ENCODE results near the gene MAL. TPM values are rescaled to one million over a fixed set of nuclear protein-coding genes. Genes with fewer than 3 reads are reported as not detected.

The MAL gene
- total RNA-seq, 1 donor from 2014 or later: 63.8 TPM

DNA sequence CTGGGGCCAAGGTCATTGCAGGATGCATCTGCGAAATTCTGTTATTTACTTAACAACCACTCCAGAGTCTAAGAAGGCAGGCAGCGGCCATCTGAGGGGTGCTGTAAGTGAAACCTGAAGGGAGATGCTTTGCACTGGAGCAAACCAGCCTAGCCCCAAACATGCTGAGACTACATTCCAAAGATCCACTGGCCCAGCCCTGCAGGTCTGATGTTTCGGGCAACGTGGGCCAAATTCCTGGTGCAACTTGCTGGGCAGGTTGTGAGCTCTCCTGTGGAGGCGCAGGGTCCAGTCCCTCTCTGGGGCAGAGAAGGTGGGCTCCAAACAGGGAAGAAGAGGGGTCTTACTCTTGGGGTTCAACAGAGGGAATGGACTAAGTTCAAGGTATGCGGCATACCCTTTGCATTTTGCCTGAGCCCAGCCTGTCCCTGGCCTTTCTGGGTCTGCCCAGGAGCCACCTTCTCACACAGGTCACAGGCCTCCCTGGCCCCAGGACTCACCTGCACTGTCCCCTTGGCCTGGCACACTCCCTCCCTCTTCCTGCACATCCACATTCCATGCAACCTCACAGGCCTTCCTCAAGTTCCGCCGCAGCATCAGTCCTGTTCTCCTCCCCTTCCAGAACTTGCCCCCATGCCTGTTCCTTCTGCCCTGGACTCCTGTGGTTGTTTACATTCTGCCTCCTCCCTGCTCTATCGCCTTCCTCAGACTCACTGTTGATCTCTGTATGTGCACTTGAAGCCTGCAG is 5.1 kb upstream of the MAL start:
- H3K4me3 ChIP-seq (ENCODE audit: low read depth, low read length): no peak overlapping the region
- TF ChIP-seq, protein P1, sequence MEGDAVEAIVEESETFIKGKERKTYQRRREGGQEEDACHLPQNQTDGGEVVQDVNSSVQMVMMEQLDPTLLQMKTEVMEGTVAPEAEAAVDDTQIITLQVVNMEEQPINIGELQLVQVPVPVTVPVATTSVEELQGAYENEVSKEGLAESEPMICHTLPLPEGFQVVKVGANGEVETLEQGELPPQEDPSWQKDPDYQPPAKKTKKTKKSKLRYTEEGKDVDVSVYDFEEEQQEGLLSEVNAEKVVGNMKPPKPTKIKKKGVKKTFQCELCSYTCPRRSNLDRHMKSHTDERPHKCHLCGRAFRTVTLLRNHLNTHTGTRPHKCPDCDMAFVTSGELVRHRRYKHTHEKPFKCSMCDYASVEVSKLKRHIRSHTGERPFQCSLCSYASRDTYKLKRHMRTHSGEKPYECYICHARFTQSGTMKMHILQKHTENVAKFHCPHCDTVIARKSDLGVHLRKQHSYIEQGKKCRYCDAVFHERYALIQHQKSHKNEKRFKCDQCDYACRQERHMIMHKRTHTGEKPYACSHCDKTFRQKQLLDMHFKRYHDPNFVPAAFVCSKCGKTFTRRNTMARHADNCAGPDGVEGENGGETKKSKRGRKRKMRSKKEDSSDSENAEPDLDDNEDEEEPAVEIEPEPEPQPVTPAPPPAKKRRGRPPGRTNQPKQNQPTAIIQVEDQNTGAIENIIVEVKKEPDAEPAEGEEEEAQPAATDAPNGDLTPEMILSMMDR (conservative IDR thresholded peaks at IDR 0.05; ENCODE audit: low read depth, low read length): no peak
- no peak for DNase-seq (ENCODE audit: low read depth)

DNA sequence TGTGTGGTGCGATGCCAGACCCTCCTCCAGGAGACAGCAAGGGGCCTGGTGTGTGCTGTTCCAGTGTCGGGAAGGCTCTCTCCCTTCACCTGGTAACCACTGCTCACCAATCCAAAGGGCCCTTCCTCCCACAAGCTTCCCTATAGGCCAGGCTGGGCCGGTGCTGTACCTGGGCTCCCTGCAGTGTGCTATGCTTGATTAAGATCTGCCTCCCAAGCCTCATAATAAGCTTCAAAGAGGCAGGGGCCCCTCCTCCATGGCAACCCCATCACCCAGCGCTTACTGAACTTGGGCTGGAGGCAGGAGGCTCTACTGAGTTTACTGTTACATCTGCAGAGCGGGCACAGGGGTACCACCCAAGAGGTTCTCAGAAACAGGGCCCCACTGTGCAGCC is 4.5 kb upstream of the MAL start:
- TF ChIP-seq, protein P1 (conservative IDR thresholded peaks at IDR 0.05; ENCODE audit: low read depth, low read length): no peak
- no peak for DNase-seq (ENCODE audit: low read depth)
- H3K4me3 ChIP-seq (ENCODE audit: low read depth, low read length): no peak overlapping the region

DNA sequence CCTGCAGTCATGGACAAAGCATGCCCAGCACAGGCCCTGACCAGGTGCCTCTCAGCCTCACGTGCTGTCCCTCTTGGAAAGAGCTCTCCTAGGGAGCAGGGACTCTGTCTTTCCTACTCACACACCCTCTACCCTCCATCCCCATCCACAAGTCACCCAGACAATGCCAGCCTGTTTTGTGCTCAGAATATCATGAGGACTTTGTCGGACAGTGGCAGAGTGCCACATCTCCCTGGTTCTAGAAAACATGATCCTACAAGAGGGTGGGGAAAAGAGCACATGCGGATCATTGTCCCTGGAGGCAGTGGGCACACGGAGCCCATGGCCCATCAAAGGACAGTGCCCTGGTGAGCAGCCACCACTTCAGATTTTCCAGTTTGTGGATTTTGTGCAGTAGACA is 3.7 kb upstream of the MAL start:
- TF ChIP-seq, protein P1 (conservative IDR thresholded peaks at IDR 0.05; ENCODE audit: low read depth, low read length): no peak
- H3K4me3 ChIP-seq (ENCODE audit: low read depth, low read length): no peak overlapping the region
- no peak for DNase-seq (ENCODE audit: low read depth)

DNA sequence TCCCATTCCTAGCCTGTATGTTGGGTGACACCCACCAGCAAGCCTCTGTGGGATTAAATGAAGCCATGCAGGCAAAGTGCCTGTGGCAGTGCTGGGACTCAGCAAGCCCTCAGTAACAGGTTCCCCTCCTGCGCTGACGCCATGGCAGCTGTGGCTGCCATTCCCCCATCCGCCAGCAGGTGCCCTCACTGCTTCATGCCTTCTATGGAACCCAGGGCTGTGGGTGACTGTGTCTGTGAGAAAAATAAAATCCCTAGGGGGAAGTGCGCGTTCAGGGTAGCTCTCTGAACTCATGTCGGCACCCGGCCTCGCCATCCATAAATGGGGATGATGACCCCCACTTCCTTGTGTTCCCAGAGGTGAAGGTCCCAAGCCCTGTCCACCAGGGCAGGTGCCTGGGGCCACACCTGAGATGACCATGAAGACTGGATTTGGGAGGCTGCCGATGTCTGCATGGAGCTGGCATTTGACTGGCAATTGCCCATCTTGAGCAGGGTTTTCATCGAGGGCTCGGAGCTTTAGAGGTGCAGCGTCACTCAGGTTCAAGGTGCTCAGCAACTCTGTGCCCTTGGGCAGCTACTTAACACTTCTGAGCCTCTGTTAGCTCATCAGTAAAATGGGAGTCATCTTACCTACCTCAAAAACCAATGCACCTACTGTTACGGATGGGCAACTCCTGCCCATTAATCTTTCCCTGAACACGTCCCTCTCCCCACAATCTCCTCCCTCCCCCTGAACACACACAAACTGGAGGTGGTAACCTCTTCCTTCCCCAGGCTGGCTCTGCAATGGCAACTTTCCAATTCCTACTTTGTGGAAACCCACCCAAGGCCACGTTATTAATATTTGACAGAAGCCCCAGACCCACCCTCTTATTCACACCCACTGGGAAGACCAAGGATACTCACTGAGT is 2.9 kb upstream of the MAL start:
- no peak for DNase-seq (ENCODE audit: low read depth)
- TF ChIP-seq, protein P1 (conservative IDR thresholded peaks at IDR 0.05; ENCODE audit: low read depth, low read length): peak; percentile 94
- H3K4me3 ChIP-seq (ENCODE audit: low read depth, low read length): no peak overlapping the region

DNA sequence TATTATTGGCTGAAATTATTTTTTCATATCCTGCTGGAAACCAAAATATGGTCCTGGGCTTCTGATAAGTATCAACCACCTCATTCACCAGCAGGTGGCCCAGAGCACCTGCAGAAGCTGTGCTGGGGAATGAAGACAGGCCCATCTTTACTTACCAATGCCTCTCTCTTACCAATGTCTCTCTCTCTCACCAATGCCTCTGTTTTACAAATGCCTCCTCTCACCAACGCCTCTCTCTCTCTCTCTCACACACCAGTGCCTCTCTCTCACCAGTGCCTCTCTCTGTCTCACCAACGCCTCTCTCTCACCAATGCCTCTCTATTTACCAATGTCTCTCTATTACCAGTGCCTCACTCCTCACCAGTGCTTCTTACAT is 2.3 kb upstream of the MAL start:
- no peak for DNase-seq (ENCODE audit: low read depth)
- H3K4me3 ChIP-seq (ENCODE audit: low read depth, low read length): no peak overlapping the region
- TF ChIP-seq, protein P1 (conservative IDR thresholded peaks at IDR 0.05; ENCODE audit: low read depth, low read length): peak; percentile 72

DNA sequence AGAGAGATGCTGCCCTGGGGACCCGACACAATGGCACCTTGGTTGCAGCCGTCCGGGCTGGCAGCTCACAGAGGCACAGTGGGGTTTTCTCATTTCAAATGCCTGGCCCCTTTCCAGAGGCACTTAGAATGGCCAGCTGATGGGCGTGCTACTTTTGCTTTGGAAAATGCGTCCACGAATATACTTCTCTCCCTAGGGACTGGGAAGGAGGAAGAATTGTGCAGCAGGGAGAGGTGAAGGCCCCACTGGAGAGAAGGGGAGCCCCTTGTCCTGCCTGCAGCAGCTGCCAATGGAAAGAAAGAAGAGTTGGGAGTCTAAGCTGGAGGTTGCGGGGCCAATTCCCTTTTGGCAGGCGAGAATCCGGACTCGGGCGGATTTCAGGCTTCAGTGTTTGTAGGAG is 1.1 kb upstream of the MAL start:
- DNase-seq (ENCODE audit: low read depth): no peak
- H3K4me3 ChIP-seq (ENCODE audit: low read depth, low read length): peak overlapping the region; percentile 63
- TF ChIP-seq, protein P1 (conservative IDR thresholded peaks at IDR 0.05; ENCODE audit: low read depth, low read length): no peak
